VCaP (cell line): ENCODE results near the gene NR2F6.
A peak's percentile ranks its signal among the peaks of the same experiment; 100 is the strongest.

Source experiments
- H3K27ac ChIP-seq: fragments of 450-650 bp; 2 replicates; pipeline ENCODE4 v1.5.1; 2017
- TF ChIP-seq, protein P1 (sequence below): fragments of 450-650 bp; conservative IDR thresholded peaks from 2 replicates; pipeline ENCODE4 v1.5.1; 2017; ENCODE audit warnings: mild to moderate bottlenecking, moderate library complexity

NR2F6 gene

DNA sequence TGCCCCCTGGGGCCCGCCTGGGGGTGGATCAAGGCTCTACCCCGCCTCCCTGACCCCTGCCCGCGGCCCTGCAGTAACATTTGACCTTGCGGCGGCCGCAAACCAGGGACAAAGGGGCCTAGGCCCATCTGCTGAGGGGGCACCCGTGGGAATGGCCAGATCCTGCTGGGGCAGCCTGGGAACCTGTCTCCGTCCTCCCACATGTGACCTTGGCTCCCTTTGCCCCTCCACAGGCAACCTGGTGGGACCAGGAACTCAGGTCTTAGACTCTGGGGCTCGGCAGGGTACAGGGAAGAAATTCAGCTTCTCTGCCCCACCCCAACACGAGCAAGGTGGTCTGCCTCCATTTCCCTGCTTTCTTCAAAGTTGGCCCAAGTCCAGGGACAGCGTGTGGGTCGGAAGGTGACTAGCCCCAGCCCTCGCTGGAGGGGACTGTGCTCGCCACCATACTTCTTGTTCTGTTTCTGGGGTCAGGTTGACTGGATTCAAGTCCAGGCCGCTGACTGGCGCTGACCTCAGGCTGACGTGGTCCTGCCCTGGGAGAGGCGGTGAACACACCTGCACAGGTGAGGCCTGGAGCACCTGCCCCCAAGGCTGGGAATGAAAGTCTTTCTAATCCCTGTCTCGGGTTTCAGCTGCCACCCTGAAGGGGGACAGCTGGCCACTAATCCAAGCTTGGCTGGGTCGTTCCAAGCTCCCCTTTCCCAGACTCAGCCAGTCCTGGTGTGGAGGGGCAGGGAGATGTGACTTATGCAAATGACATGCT, 2.5 kb upstream of the NR2F6 start:
- H3K27ac ChIP-seq = no peak overlapping the region
- TF ChIP-seq, protein P1, sequence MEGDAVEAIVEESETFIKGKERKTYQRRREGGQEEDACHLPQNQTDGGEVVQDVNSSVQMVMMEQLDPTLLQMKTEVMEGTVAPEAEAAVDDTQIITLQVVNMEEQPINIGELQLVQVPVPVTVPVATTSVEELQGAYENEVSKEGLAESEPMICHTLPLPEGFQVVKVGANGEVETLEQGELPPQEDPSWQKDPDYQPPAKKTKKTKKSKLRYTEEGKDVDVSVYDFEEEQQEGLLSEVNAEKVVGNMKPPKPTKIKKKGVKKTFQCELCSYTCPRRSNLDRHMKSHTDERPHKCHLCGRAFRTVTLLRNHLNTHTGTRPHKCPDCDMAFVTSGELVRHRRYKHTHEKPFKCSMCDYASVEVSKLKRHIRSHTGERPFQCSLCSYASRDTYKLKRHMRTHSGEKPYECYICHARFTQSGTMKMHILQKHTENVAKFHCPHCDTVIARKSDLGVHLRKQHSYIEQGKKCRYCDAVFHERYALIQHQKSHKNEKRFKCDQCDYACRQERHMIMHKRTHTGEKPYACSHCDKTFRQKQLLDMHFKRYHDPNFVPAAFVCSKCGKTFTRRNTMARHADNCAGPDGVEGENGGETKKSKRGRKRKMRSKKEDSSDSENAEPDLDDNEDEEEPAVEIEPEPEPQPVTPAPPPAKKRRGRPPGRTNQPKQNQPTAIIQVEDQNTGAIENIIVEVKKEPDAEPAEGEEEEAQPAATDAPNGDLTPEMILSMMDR = no peak

DNA sequence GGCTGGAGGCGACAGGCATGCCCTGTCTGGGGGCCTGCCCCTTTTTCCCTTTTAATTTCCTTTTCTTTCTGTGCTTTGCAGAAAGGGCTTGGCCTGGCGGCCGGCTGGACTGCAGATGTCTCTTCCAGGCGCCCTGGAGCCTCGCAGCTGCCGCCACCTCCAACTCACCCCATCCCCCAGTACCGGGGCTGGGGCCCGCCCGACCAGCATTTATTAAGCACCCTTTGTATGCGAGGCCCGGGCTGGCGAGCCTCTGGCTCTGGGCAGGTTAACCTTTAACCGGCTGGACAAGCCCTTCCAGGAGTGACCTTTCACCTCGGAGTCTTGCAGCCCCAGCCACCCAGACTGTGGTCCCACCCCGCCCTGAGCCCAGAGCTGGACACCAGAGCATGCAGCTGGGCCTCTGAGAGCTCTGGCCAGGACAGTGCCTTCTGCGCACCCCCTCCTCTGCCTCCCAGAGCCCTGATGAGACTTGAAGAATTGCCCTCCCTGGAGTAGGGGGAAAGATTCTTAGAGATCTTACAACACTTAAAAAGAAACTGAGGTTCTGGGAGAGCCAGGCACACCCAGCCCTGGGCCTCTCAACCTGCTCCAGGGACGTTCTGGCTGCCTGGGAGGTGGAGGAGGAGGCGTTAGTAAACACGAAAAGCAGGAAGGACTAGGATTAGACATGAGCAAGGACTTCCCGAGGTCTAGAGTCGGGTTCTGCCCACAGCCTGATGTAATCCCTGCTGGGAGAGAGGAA, 1.1 kb upstream of the NR2F6 start:
- peak overlapping the region; percentile 93 for H3K27ac ChIP-seq
- TF ChIP-seq, protein P1 = no peak

DNA sequence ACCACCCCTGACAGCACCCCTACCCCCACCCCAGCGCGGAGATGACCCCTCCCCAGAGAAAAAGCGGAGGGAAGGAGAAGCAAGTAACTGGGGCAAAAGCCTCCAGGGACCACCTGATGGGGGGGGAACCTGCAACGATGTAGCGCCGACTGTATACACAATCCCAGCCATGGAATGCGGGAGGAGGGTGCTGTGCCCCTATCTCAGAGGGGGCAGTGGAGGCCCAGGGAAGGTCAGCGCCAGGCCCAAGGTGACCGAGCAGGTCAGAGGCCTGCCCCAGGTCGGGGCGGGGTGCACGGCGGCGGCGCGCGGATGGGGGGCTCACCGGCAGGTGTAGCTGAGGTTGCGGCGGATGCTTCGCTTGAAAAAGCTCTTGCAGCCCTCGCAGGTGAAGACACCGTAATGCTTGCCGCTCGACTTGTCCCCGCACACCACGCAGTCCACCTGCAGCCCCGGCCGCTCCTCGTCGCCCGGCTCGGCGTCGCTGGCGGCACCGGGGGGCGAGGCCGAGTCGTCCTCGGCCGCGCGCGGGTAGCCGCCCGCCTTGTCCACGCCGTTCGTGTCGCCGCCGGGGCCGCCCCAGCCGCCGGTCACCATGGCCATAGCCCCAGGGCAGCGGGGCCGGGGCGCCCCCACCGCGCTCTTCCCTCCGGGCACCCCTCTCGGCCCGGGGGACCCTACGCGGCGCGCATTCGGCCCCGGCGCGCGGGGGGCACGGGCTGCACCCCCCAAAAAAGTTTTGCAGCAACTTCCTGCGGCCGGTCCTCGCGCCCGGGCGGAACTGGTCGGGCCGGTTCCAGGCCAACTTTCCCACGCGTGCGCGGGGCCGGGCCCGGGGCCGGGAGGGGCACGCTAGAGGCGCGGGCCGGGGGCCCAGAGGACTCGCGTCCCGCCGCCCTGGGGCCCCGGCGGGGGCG, 843 bp downstream of the NR2F6 start:
- peak overlapping the region; percentile 93 for H3K27ac ChIP-seq
- TF ChIP-seq, protein P1 = no peak

GRCh38 chr19:17243830-17244617, 1.7 kb downstream of the NR2F6 start:
- TF ChIP-seq, protein P1 = no peak
- H3K27ac ChIP-seq = peak overlapping the region; percentile 93

DNA sequence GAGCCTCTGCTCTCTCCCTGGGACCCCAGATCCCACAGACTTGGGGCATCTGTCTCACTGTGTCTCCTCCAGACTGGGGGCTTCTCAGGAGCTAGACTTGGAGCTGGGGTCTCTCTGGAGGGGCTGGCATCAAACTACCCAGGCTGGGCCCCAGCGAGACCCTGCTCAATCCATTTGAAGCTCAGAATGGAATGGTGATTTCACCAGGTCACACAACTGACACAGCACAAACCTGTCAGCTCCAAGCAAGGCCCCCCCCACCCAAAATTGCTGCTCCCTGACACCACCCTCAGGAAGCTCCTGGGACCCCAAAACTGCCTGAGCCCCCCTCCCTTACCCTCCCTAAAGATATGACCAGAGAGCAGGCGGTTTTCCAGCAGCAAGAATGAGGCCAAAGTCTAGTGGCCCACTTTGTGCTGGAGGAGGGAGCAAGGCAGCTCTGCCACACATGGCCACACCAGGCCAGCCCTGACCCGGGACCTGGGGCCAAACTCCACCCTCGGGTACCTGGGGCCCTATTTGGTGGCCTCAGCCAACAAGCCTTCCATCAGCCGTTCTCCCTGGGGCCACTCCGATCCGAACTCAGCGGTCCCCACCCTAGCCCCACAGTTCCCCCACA, 2.4 kb downstream of the NR2F6 start:
- H3K27ac ChIP-seq = peak overlapping the region; percentile 93
- TF ChIP-seq, protein P1 = no peak

GRCh38 chr19:17242431-17243208, 3.1 kb downstream of the NR2F6 start:
- TF ChIP-seq, protein P1 = no peak
- H3K27ac ChIP-seq = peak overlapping the region; percentile 93
